Measurements from ENCODE around the gene SLC19A1. TPM values are rescaled to one million over a fixed set of nuclear protein-coding genes. Genes with fewer than 3 reads are reported as not detected.

SLC19A1 gene
- total and polyA plus RNA-seq, 7 donors = 1.4 to 3.8 (median 2.3) TPM

- no peaks in the 10 kb centered on the region for H3K36me3 ChIP-seq (ENCODE audit: insufficient read depth in 1 of 2, low read depth in 1 of 2)
- no peak overlapping the region for H3K4me3 ChIP-seq
- DNase-seq = no peak
- H3K27me3 ChIP-seq (ENCODE audit: insufficient read depth in 3 of 3, low read length in 2 of 3) = peaks cover 0 to 26% (median 5%) of the 10 kb centered on the region in 3 donors
- WGBS, 3 donors = 58 to 67% (median 64%) methylated on average over 11 of the region's 11 CpGs
- no peak for TF ChIP-seq CTCF (IDR thresholded peaks at IDR 0.05)
- no peak overlapping the region for H3K27ac ChIP-seq
- ATAC-seq = no peak
- intact Hi-C loops (cut with DNase I) = no loop called here
- no peaks in the 10 kb centered on the region for H3K4me1 ChIP-seq
- no peaks in the 10 kb centered on the region for H3K9me3 ChIP-seq
These were observed 30.7 kb upstream of the SLC19A1 start for GRCh38 chr21:45572783-45573451.

- Histone ChIP-seq H3K27ac (no peak overlapping the region), H3K4me3 (no peak overlapping the region), H3K9me3 (no peaks in the 10 kb centered on the region), H3K27me3 (ENCODE audit: insufficient read depth in 3 of 3, low read length in 2 of 3) (peaks cover 0 to 29% (median 3%) of the 10 kb centered on the region in 3 donors), H3K4me1 (no peaks in the 10 kb centered on the region), H3K36me3 (ENCODE audit: insufficient read depth in 1 of 2, low read depth in 1 of 2) (no peaks in the 10 kb centered on the region)
- no peak for TF ChIP-seq CTCF (IDR thresholded peaks at IDR 0.05)
- intact Hi-C loops (cut with DNase I) = no loop called here
- ATAC-seq (no peak), DNase-seq (no peak)
- WGBS, 3 donors = 87 to 97% (median 91%) methylated on average over 7 to 8 of the region's 8 CpGs
These were observed 30.0 kb upstream of the SLC19A1 start for GRCh38 chr21:45572231-45572630.

GRCh38 chr21:45571641-45572040, 29.4 kb upstream of the SLC19A1 start:
- intact Hi-C loops (cut with DNase I) = no loop called here
- no peaks in the 10 kb centered on the region for H3K4me1 ChIP-seq
- WGBS, 3 donors = 70 to 76% (median 71%) methylated on average over 15 of the region's 15 CpGs
- DNase-seq (no peak), ATAC-seq (no peak)
- no peaks in the 10 kb centered on the region for H3K9me3 ChIP-seq
- H3K27me3 ChIP-seq (ENCODE audit: insufficient read depth in 3 of 3, low read length in 2 of 3) = peaks cover 0 to 27% (median 2%) of the 10 kb centered on the region in 3 donors
- no peak overlapping the region for H3K27ac ChIP-seq
- TF ChIP-seq CTCF (IDR thresholded peaks at IDR 0.05) = no peak
- H3K4me3 ChIP-seq = no peak overlapping the region
- no peaks in the 10 kb centered on the region for H3K36me3 ChIP-seq (ENCODE audit: insufficient read depth in 1 of 2, low read depth in 1 of 2)

- intact Hi-C loops (cut with DNase I) = no loop called here
- no peaks in the 10 kb centered on the region for H3K36me3 ChIP-seq (ENCODE audit: insufficient read depth in 1 of 2, low read depth in 1 of 2)
- peaks cover 0 to 21% (median 2%) of the 10 kb centered on the region in 3 donors for H3K27me3 ChIP-seq (ENCODE audit: insufficient read depth in 3 of 3, low read length in 2 of 3)
- H3K9me3 ChIP-seq = no peaks in the 10 kb centered on the region
- ATAC-seq (no peak), DNase-seq (no peak)
- H3K4me3 ChIP-seq = no peak overlapping the region
- TF ChIP-seq CTCF (IDR thresholded peaks at IDR 0.05) = no peak
- 52 to 65% (median 53%) methylated on average over 20 of the region's 20 CpGs for WGBS, 3 donors
- no peaks in the 10 kb centered on the region for H3K4me1 ChIP-seq
- no peak overlapping the region for H3K27ac ChIP-seq
These were observed 28.8 kb upstream of the SLC19A1 start for GRCh38 chr21:45570826-45571601.
